CD4-positive, alpha-beta T cell treated with Interleukin-6 for 4 hours (primary cell): Measurements from ENCODE around the gene SPEM2.

Source experiments
- DNase-seq: peaks from one replicate; pipeline ENCODE4 v3.0.0-alpha.2; 2020; ENCODE audit warnings: mixed read lengths

SPEM2 gene

GRCh38 chr17:7423679-7424078 is 1.7 kb upstream of the SPEM2 start:
- no peak for DNase-seq

DNA sequence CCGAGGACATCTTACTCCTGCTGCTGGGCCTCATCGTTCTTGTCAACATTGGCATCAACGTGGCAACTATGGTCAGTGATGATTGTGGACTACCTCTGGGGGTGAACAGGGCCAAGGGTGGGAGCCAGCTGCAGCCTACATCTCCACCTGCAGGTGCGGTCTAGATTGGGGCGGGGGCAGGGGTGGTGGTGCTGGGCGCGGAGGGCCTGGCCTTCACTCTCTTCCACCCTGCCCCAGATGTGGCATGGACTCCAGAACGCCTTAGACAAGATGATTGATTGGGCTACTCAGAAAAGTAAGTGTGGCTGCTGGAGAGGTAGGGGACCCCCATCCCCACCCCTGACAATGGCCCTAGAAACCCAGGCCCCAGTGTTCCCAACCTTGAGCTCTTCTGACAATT is 340 bp downstream of the SPEM2 start:
- no peak for DNase-seq

GRCh38 chr17:7426203-7426863 is 917 bp downstream of the SPEM2 start:
- DNase-seq, result no peak

DNA sequence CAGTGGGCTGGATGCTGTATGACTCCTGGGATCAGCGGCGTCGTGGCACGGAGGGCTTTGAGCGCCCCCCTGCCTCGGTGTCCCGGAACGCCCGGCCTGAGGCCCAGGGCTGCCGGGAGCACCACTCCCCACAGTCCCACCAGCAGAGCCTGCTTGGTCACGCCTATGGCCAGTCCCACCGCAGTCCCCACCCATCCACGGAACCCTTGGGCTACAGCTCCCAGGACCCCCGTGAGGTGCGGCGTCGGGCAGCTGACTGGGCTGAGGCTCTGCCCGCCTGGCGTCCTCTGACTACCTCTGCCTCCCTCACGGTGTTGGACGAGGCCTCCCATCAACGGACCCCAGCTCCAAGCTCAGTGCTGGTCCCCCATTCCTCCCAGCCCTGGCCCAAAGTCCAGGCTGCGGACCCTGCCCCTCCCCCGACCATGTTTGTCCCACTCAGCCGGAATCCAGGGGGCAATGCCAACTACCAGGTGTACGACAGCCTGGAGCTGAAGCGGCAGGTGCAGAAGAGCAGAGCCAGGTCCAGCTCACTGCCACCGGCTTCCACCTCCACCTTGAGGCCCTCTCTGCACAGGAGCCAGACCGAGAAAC is 1.6 kb downstream of the SPEM2 start:
- DNase-seq, result no peak

DNA sequence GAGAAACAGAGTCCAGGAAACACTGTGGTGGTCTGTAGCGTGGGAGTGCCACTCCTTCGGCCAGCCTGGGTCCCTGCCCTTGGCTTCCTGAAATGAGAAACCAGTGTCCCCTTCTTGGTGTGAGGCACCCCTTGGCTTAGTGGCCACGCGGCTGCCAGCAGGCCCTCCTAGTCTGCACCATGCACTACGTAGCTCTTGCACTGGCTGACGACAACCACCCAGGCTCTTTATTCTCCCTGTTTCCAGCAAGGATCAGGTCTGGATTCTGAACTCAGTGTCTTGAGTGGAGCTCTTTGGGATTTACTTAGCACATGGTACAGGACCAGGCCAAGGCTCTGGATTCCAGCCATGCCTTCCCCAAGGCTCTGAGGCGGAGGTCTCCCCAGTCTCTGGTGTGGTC is 2.1 kb downstream of the SPEM2 start:
- DNase-seq, result no peak

GRCh38 chr17:7428557-7428956 is 3.1 kb downstream of the SPEM2 start, which contains the start of gene SPEM3:
TSS of gene SPEM3 (plus strand) at chr17:7428857. CDS start at chr17:7428903, 46 bp downstream.
- no peak for DNase-seq

DNA sequence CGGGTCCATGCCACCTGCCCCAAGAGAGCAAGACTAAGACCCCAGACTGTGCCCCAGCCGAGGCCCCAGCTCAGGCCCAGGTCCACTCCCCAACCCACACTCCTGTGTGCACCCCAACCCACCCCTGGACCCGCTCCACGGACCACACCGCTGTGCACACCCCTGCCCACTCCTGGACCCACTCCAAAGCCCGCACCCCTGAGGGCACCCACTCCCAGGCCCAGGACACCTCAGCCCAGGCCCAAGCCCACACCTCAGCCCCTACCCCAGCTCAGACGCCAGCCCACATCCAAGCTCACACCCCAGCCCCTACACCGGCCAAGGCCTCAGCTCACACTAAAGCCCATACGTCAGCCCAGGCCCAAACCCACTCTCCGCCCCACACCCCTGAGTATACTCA is 4.3 kb downstream of the SPEM2 start:
- DNase-seq, result no peak

GRCh38 chr17:7431231-7431630 is 5.8 kb downstream of the SPEM2 start:
- DNase-seq, result no peak

- DNase-seq, result no peak
Observed at GRCh38 chr17:7432296-7432695, 6.9 kb downstream of the SPEM2 start.

GRCh38 chr17:7435676-7436555 is 10.5 kb downstream of the SPEM2 start:
- DNase-seq, result peak; percentile 70

DNA sequence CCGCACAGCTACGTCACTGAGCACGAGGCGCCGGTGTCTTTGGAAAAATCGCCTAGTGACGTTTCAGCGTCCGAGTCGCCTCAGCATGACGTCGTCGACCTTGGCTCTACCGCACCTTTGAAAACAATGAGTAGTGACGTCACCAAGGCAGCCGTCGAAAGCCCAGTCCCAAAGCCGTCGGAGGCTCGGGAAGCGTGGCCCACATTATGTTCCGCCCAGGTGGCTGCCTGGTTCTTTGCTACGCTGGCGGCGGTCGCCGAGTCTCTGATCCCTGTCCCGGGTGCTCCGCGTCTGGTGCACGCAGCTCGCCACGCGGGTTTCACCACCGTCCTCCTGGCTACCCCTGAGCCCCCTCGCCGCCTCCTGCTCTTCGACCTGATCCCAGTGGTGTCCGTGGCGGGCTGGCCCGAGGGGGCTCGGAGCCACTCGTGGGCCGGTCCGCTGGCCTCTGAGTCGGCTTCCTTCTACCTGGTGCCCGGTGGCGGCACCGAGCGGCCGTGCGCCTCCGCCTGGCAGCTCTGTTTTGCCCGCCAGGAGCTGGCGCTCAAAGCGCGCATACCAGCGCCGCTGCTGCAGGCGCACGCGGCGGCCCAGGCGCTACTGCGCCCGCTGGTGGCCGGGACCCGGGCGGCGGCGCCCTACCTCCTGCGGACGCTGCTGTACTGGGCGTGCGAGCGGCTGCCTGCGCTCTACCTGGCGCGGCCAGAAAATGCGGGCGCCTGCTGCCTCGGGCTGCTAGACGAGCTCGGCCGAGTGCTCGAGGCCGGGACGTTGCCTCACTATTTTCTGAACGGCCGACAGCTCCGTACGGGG is 11.3 kb downstream of the SPEM2 start:
- peak; percentile 85 for DNase-seq

DNA sequence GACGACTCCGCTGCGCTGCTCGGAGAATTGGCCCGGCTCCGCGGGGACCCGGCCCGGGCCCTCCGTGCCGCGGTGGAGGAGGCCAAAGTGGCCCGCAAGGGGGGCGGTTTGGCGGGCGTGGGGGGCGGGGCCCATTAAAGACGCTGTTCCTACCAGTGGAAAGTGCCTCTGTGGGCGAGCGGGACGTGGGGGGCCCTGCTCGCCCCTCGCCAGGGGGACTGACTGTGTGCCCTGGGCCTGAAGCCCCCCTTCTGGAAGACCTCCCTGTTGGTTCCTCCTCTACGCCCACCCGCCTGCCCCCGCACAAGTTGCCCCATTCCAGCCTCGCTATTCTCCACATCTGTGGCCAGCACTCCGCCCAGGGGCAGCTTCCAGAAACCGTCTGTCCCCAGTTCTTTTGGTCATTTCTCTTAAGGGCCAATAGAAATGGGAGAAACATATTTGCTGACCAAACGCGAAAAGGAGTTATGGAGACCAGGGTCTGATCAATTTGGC is 12.0 kb downstream of the SPEM2 start:
- no peak for DNase-seq

GRCh38 chr17:7437950-7438614 is 12.7 kb downstream of the SPEM2 start:
- peak; percentile 84 for DNase-seq

- DNase-seq, result no peak
Observed at GRCh38 chr17:7438656-7439460, 13.4 kb downstream of the SPEM2 start.

DNA sequence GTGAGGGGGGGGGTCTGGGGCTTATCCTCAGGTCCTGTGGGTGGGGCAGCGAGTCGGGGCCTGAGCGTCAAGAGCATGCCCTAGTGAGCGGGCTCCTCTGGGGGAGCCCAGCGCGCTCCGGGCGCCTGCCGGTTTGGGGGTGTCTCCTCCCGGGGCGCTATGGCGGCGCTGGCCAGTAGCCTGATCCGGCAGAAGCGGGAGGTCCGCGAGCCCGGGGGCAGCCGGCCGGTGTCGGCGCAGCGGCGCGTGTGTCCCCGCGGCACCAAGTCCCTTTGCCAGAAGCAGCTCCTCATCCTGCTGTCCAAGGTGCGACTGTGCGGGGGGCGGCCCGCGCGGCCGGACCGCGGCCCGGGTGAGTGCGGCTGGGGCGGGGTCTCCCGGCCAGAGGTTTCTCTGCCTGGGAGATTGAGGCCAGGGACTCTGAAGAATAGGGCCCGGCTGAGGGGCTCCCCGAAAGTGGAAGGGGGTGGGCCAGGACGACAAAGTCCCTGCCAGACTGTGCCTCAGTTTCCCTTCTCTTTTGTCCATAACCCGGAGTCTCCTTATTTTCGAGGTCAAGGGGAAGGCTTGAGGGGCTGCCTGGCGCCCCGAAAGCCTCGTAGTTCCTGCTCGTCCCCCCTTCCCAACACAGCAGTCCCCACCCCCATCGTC is 14.2 kb downstream of the SPEM2 start, which contains the start of gene FGF11:
FGF11 (plus strand) TSS at position 51 of the 651 bp plus-strand sequence; CDS start at position 160, 109 bp downstream.
- DNase-seq, result no peak

DNA sequence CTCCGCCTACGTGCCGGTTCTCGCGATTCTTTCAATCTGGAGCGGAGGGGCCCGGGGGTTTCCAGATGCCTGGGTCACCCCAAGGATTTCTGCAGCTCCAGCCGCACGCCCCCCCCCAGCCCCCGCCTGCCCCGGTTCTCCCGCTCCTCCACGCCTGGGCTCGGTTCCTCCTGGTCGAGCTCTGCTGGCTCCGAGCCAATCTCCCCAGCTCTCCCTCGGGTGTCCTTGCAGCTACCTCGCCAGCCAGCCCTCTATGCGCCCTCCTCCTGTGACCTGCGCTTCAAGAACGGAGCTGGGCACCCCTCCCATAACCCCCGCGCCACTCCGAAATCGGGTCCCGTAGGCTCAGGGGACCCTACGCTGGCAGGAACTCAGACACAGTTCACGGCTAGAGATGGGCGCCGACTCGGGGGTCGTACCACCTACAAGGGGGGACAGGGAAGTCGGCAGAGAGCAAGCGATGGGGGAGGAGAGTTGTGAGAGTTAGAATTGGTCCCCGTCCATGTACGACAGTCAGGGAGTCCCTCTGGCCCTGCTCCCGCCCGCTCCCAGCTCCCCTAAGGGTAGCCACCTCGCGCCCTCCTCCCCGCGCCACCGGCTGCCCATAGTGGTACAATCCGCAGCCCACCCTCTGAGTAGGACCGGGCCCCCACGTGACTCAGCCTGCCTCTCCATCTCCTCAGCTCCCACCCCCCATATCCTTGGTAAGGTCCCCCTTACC is 14.9 kb downstream of the SPEM2 start:
- DNase-seq, result peak; percentile 32

DNA sequence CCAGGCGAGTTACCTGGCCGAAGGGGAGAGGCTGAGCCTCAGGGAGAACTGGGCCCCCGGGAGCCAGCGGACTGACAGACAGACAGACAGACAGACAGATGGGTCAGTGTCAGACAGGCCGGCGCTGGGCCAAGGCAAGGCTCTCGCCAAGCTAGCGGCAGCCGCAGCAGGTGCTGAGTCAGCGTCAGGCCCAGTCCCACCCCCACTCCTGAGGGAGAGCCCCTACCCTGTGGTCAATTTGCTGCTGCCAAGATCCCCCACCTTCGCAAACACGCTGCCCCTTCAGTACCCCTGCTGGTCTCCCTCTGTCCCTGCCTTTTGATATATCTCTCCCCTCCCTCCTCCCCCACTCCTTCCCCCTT is 15.4 kb downstream of the SPEM2 start:
- DNase-seq, result no peak

DNA sequence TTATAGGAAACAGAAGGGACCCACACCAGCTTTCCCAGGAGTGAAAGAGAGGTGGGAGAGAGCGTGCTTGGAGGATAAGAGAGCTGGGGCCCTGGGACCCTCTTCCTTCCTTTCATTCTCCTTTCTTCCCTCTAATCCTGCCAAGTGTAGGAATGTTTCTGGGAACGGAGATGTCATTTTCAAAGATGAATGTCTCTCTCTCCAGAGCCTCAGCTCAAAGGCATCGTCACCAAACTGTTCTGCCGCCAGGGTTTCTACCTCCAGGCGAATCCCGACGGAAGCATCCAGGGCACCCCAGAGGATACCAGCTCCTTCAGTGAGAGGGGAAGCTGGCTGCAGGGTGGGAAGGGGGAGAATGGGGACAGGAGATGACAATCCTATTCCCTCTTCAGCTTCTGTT is 15.8 kb downstream of the SPEM2 start:
- DNase-seq, result no peak

- no peak for DNase-seq
Observed at GRCh38 chr17:7442142-7442541, 16.7 kb downstream of the SPEM2 start.
